Stomach (tissue), 9 donors: ENCODE results near the gene ADAM19. TPM values are rescaled to one million over a fixed set of nuclear protein-coding genes. Genes with fewer than 3 reads are reported as not detected.

Experiments
- DNase-seq, 2 donors: peaks; one replicate each; pipeline versions ENCODE4 v3.0.0 to v3.0.0-alpha.2; 2013 to 2019
- H3K27ac ChIP-seq, 5 donors: fragments of 200-600 bp in 4 of 5; sonication (generic) in 4 of 5; one replicate each; pipeline ENCODE4 v1.5.1; 2013 to 2019; ENCODE audit warnings: mild to moderate bottlenecking in 1 of 5, moderate library complexity in 1 of 5
- H3K27me3 ChIP-seq, 3 donors: fragments of 200-600 bp; sonication (generic); one replicate each; pipeline ENCODE4 v1.5.1; 2017 to 2019; ENCODE audit warnings: mixed run types in 1 of 3
- H3K36me3 ChIP-seq, 4 donors: fragments of 200-600 bp; sonication (generic); 1 replicate in 3 of 4; 2 replicates in 1 of 4; pipeline ENCODE4 v1.5.1; 2016 to 2019
- H3K4me1 ChIP-seq, 4 donors: fragments of 200-600 bp; sonication (generic); one replicate each; pipeline ENCODE4 v1.5.1; 2016 to 2019
- H3K4me3 ChIP-seq, 4 donors: fragments of 200-600 bp; sonication (generic) in 3 of 4; one replicate each; pipeline ENCODE4 v1.5.1; 2016 to 2019; ENCODE audit warnings: mild to moderate bottlenecking in 1 of 4
- H3K9me3 ChIP-seq, 4 donors: fragments of 200-600 bp; sonication (generic); one replicate each; pipeline ENCODE4 v1.5.1; 2016 to 2019
- EP300 ChIP-seq: sonication (generic); formaldehyde crosslinking; IDR thresholded peaks from one replicate; pipeline ENCODE4 v1.6.1; 2017; ENCODE audit warnings: antibody characterized with exemption
- POLR2A ChIP-seq, 4 donors: fragments of 450-650 bp; IDR thresholded peaks; one replicate each; pipeline ENCODE4 v1.6.1; 2016; ENCODE audit warnings: antibody characterized with exemption in 4 of 4, control low read depth in 2 of 4, mild to moderate bottlenecking in 1 of 4, moderate library complexity in 1 of 4
- POLR2AphosphoS5 ChIP-seq, 3 donors: sonication (generic); formaldehyde crosslinking; IDR thresholded peaks; one replicate each; pipeline ENCODE4 v1.6.1; 2016; ENCODE audit warnings: antibody characterized with exemption in 3 of 3
- WGBS, 5 donors: extraction: QIAGEN DNeasy Blood & Tissue Kit in 3 of 5; methylation state at CpG; one replicate each; pipeline versions ENCODE4 v1.1.5 to v1.1.7; 2013 to 2018; 5-methylcytosine and 5-hydroxymethylcytosine counted together
- intact Hi-C: fragments of 100-400 bp; cut with DNase I; formaldehyde crosslinking; loops from one replicate; pipeline ENCODE4 v1.15.1; 2023; ENCODE audit warnings: low total_unique reads
- polyA plus RNA-seq, 3 donors: library from polyadenylated mRNA; stranded (reverse); fragments of 200-250 nt; gene quantifications; one replicate each; pipeline ENCODE4 v1.2.3, GENCODE V29; 2013
- total RNA-seq, 5 donors: library from RNA; depleted of rRNA; stranded (reverse); fragments of >200 nt; gene quantifications; one replicate each; pipeline versions ENCODE4 v1.1.0 to v1.2.3, GENCODE V29; 2014 to 2016
- TF ChIP-seq, protein P1 (sequence below), 7 experiments: fragments of 450-650 bp in 4 of 7; fragments of 200-600 bp in 3 of 7; sonication (generic) in 3 of 7; IDR thresholded peaks; one replicate each; pipeline ENCODE4 v1.5.1; 2016 to 2019; ENCODE audit warnings: antibody characterized with exemption in 7 of 7, control low read depth in 2 of 7, mild to moderate bottlenecking in 1 of 7
- donor health status: healthy with polysubstance abuse.
- donor health status: Bipolar disorder and iron deficiency.
- donor health status: healthy.

Gene ADAM19
- total and polyA plus RNA-seq, 8 donors, result 1.2 to 42.8 (median 6.4) TPM

DNA sequence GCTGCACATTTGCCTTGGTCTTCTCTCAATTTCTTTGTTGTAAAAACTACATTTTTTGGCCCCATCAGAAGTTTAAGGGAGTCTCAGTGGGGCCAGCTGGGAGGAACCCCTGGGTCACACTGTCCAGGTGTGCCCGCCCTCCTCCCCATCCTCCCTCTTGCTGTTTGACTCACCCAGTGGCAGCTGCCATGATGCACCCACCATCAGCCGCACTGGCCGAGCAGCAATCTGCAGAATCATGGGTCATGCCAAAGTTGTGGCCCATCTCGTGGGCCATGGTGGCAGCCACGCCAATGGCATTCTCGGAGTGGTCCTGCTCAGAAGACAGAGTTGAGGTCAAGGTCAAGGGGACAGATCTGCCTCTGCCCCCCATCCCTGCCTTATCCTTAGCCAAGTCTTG is 70.1 kb downstream of the ADAM19 start:
- Histone ChIP-seq H3K36me3 (peaks cover 0 to 80% (median 38%) of the 10 kb centered on the region in 4 donors), H3K4me3 (no peak overlapping the region), H3K27ac (peak overlapping the region in 2 of 5 donors; percentile 17 to 52), H3K27me3 (no peaks in the 10 kb centered on the region), H3K9me3 (no peaks in the 10 kb centered on the region), H3K4me1 (peaks cover 5 to 37% (median 16%) of the 10 kb centered on the region in 4 donors)
- TF ChIP-seq, protein P1, sequence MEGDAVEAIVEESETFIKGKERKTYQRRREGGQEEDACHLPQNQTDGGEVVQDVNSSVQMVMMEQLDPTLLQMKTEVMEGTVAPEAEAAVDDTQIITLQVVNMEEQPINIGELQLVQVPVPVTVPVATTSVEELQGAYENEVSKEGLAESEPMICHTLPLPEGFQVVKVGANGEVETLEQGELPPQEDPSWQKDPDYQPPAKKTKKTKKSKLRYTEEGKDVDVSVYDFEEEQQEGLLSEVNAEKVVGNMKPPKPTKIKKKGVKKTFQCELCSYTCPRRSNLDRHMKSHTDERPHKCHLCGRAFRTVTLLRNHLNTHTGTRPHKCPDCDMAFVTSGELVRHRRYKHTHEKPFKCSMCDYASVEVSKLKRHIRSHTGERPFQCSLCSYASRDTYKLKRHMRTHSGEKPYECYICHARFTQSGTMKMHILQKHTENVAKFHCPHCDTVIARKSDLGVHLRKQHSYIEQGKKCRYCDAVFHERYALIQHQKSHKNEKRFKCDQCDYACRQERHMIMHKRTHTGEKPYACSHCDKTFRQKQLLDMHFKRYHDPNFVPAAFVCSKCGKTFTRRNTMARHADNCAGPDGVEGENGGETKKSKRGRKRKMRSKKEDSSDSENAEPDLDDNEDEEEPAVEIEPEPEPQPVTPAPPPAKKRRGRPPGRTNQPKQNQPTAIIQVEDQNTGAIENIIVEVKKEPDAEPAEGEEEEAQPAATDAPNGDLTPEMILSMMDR (IDR thresholded peaks at IDR 0.05), result no peak
- DNase-seq, result no peak
- 94 to 99% (median 98%) methylated on average over 3 to 6 of the region's 6 CpGs for WGBS, 5 donors
- intact Hi-C loops, result no loop called here

DNA sequence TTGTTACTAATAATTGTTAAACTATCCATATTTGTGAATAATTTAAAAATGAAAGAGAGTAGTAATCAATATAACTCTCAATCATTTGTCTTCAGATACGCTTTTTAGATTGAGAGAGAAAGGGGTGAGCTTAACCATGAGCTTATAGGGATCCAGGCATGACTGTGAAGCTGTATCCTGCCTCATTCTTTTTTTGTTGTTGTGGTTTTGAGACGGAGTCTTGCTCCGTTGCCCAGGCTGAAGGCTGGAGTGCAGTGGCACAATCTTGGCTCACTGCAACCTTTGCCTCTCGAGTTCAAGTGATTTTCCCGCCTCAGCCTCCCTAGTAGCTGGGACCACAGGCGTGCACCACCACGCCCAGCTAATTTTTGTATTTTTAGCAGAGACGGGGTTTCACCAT is 71.5 kb downstream of the ADAM19 start:
- intact Hi-C loops, result no loop called here
- Histone ChIP-seq H3K27ac (no peak overlapping the region), H3K27me3 (no peaks in the 10 kb centered on the region), H3K4me3 (no peak overlapping the region), H3K4me1 (peaks cover 5 to 36% (median 16%) of the 10 kb centered on the region in 4 donors), H3K36me3 (peaks cover 3 to 84% (median 40%) of the 10 kb centered on the region in 4 donors), H3K9me3 (no peaks in the 10 kb centered on the region)
- DNase-seq, result no peak
- 81 to 92% (median 85%) methylated on average over 8 of the region's 8 CpGs for WGBS, 5 donors
- TF ChIP-seq, protein P1 (IDR thresholded peaks at IDR 0.05), result no peak
- no peak for TF ChIP-seq POLR2A (IDR thresholded peaks at IDR 0.05)
- TF ChIP-seq POLR2AphosphoS5 (IDR thresholded peaks at IDR 0.05), result no peak
- TF ChIP-seq EP300, result no peak

DNA sequence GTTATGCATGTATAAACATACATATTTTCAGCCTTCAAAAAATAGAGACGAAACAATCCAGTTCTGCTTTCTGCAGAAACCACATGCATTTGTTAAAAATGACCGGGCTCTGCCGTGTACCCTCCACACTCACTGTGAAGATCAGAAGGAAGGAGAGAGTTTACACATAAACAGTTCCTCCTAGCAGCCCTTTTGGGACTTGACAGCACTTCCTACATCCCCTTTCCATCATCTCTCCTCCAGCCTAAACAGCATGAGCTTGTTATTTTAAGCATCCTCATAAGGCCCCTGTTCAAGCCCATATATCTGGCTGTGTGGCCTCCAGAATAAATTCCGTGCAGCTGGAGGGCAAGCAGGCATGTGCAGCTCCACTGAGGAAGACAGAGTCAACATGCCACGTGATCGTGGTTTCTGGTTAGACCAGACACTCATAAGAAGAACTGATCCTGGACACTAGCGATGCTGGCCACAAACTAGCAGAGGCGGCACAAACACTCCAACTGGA is 73.4 kb downstream of the ADAM19 start:
- peaks cover 3 to 67% (median 38%) of the 10 kb centered on the region in 4 donors for H3K36me3 ChIP-seq
- intact Hi-C loops, result no loop called here
- H3K27me3 ChIP-seq, result no peaks in the 10 kb centered on the region
- 55 to 69% (median 65%) methylated on average over 8 of the region's 8 CpGs for WGBS, 5 donors
- TF ChIP-seq, protein P1 (IDR thresholded peaks at IDR 0.05), result no peak
- TF ChIP-seq POLR2AphosphoS5 (IDR thresholded peaks at IDR 0.05) (no peak), EP300 (no peak), POLR2A (IDR thresholded peaks at IDR 0.05) (no peak)
- H3K27ac ChIP-seq, result peak overlapping the region in 1 of 5 donors; percentile 56
- H3K9me3 ChIP-seq, result no peaks in the 10 kb centered on the region
- peak in 1 of 2 donors; percentile 29 for DNase-seq
- H3K4me3 ChIP-seq, result no peak overlapping the region
- peaks cover 1 to 20% (median 8%) of the 10 kb centered on the region in 4 donors for H3K4me1 ChIP-seq

DNA sequence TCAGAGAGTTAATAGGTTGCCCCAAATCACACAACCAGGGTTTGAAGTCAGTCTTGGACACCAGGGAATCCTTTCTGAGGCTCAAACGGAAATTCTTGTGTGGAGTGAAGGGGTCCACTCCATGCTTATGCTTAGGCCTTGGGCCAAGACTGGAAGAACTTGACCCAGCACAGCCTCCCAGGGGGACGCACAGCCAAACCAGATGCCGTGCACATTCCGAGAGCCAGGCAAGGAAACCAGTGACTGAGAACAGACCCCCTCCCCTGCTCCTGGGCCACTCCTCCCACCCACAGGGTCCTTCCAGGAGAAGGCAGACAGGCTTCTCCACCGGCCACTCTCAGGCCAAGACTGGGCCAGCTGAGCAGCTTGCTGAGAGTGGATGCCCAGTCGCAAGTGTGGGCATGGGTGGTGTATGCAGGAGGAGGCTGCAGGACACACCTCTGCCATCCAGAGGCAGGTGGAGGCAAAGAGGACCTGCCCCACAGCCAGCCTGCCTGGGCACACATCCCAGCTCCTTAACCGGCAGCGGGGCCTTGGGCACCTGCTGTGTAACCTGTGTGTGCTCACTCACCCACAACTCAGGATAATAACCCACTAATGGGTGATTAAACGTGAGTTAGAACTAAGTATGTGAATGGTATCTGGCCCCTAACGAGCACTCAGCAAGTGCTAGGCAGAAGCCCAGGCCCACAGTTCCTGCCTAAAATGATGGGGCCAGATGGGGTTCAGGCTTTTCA is 77.5 kb downstream of the ADAM19 start:
- DNase-seq, result peak in 1 of 2 donors; percentile 40
- peaks cover 0 to 6% (median 2%) of the 10 kb centered on the region in 4 donors for H3K4me1 ChIP-seq
- TF ChIP-seq POLR2AphosphoS5 (IDR thresholded peaks at IDR 0.05), result no peak

DNA sequence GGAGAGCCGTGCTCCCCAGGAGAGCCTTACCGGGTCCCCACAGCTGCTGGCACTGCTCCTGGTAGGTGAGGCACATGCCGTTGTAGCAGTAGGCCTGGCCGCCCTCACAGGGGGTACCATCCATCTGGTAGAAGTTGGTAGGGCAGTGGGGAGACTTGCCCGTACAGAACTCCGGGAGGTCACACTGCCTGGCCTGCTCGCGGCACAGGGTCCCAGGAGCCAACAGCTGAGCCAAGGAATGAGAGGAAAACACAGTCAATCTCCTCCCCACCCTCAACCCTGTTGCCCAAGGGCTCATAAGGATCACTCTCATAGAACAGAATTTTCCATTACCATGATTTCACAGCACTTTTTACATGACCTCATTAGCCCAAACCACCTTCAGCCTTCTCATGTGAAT is 78.7 kb downstream of the ADAM19 start:
- Histone ChIP-seq H3K27ac (no peak overlapping the region), H3K9me3 (no peaks in the 10 kb centered on the region), H3K4me1 (no peaks in the 10 kb centered on the region), H3K36me3 (peaks cover 14 to 73% (median 53%) of the 10 kb centered on the region in 4 donors), H3K4me3 (no peak overlapping the region), H3K27me3 (no peaks in the 10 kb centered on the region)
- intact Hi-C loops, result no loop called here
- 93 to 100% (median 96%) methylated on average over 1 to 8 of the region's 8 CpGs for WGBS, 5 donors
- DNase-seq, result no peak
- TF ChIP-seq POLR2AphosphoS5 (IDR thresholded peaks at IDR 0.05) (no peak), EP300 (no peak), POLR2A (IDR thresholded peaks at IDR 0.05) (no peak)
- TF ChIP-seq, protein P1 (IDR thresholded peaks at IDR 0.05), result no peak

More for the DNA sequence above, 77.5 kb downstream of the ADAM19 start:
- peaks cover 13 to 74% (median 52%) of the 10 kb centered on the region in 4 donors for H3K36me3 ChIP-seq
- H3K4me3 ChIP-seq, result no peak overlapping the region
- H3K9me3 ChIP-seq, result no peaks in the 10 kb centered on the region
- intact Hi-C loops, result no loop called here
- no peaks in the 10 kb centered on the region for H3K27me3 ChIP-seq
- WGBS, 5 donors, result 71 to 83% (median 75%) methylated on average over 9 to 10 of the region's 10 CpGs
- H3K27ac ChIP-seq, result peak overlapping the region in 2 of 5 donors; percentile 8
